Left kidney (tissue), 2 donors: ENCODE data around the gene PCK2. TPM values are rescaled to one million over a fixed set of nuclear protein-coding genes. Genes with fewer than 3 reads are reported as not detected.
A peak's percentile ranks its signal among the peaks of the same experiment; 100 is the strongest.

Experiments
- DNase-seq: peaks from one replicate; pipeline ENCODE4 v3.0.0-alpha.2; 2013
- polyA plus RNA-seq: library from polyadenylated mRNA; unstranded; fragments of 120-200 nt; gene quantifications from one replicate; pipeline ENCODE4 v1.2.1, GENCODE V29; 2013; ENCODE audit not compliant: insufficient read length

The PCK2 gene
- polyA plus RNA-seq, 1 donor, result 35.8 TPM

- no peak for DNase-seq
Observed at GRCh38 chr14:24136684-24137528, 42.8 kb downstream of the PCK2 start.

GRCh38 chr14:24137529-24138395 is 43.7 kb downstream of the PCK2 start:
- DNase-seq, result no peak

GRCh38 chr14:24138396-24139271 is 44.5 kb downstream of the PCK2 start:
- DNase-seq, result no peak

GRCh38 chr14:24139272-24139934 is 45.3 kb downstream of the PCK2 start:
- DNase-seq, result no peak

GRCh38 chr14:24141097-24141880 is 47.2 kb downstream of the PCK2 start, which contains the start of gene EMC9:
Gene EMC9, minus strand, starts transcription at chr14:24141591. Its CDS starts 287 bp downstream, at chr14:24141304.
- peak; percentile 100 for DNase-seq

GRCh38 chr14:24143511-24143910 is 49.4 kb downstream of the PCK2 start:
- DNase-seq, result no peak

- DNase-seq, result no peak
Observed at GRCh38 chr14:24144451-24144850, 50.3 kb downstream of the PCK2 start.

GRCh38 chr14:24145219-24145618 is 51.1 kb downstream of the PCK2 start:
- DNase-seq, result no peak

- no peak for DNase-seq
Observed at GRCh38 chr14:24145690-24146452, 51.8 kb downstream of the PCK2 start.

- DNase-seq, result peak; percentile 96
Observed at GRCh38 chr14:24146453-24146977, 52.4 kb downstream of the PCK2 start, which contains the start of gene PSME2. Gene PSME2, minus strand, starts transcription at chr14:24146610. Its CDS starts 29 bp downstream, at chr14:24146581.

- peak; percentile 99 for DNase-seq
Observed at GRCh38 chr14:24146978-24147760, 53.1 kb downstream of the PCK2 start, which contains the start of gene RNF31. Gene RNF31, plus strand, starts transcription at chr14:24147498. Its CDS starts 201 bp downstream, at chr14:24147699.

- no peak for DNase-seq
Observed at GRCh38 chr14:24147761-24148428, 53.8 kb downstream of the PCK2 start.

GRCh38 chr14:24149302-24149969 is 55.3 kb downstream of the PCK2 start:
- DNase-seq, result no peak

GRCh38 chr14:24150061-24150460 is 56.0 kb downstream of the PCK2 start:
- no peak for DNase-seq

GRCh38 chr14:24150567-24150966 is 56.5 kb downstream of the PCK2 start:
- DNase-seq, result no peak

- no peak for DNase-seq
Observed at GRCh38 chr14:24150993-24151392, 56.9 kb downstream of the PCK2 start.

- no peak for DNase-seq
Observed at GRCh38 chr14:24151404-24152080, 57.4 kb downstream of the PCK2 start.
